Subcutaneous adipose tissue (tissue), 4 donors: ENCODE data around the gene SMARCC1. TPM values are rescaled to one million over a fixed set of nuclear protein-coding genes. Genes with fewer than 3 reads are reported as not detected.

Experiments used
- total RNA-seq, 4 donors: library from RNA; depleted of rRNA; stranded (reverse); fragments of >200 nt; gene quantifications; one replicate each; pipeline ENCODE4 v1.1.0, GENCODE V29; 2016
- TF ChIP-seq, protein P1 (sequence below): fragments of 450-650 bp; IDR thresholded peaks from one replicate; pipeline ENCODE4 v1.5.1; 2016; ENCODE audit warnings: low read depth, mild to moderate bottlenecking, control low read depth, antibody characterized with exemption, moderate library complexity

SMARCC1 gene
- total RNA-seq: 10 to 100 TPM; 25.8 to 29.2 (median 26.1) TPM

DNA sequence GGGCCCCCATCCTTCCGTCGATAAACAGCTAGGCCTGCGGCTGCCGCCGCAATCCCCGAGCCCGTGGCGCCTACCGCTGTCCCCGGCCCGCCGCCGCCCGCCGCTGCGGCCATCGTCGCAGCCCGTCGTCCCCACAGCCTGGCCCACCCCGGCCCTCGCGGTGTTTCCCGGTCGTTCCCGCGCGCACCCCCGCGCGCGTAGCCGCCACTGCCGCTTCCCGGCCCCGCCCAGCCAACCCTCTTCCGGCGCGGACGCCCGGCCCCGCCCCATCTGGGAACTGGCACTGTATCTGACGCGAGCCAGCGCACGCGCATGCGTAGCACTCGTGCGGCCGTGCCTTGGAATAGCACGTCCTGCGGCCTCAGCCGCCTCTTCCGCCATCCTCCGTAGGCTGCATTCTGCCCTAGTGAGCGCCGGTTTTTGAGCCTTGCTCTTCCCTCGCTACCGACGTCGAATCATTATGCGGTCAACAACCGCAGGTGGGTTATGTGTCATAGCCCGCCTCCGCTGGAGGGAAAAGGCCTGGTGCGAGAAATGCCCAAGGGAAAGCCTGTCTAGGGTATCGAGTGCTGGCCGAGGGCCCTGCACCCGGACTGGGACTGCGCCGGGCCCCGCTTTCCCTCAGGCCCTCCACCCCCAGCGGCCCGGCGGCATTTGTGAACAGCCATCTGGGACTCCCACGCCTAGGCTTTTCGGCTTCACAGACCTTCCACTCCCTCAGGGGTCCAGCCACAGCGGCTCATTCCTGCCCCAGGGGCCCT, at the start of gene SMARCC1:
TSS of gene SMARCC1 (minus strand) at position 209 of the 761 bp plus-strand sequence. CDS start at position 113, 96 bp downstream.
- TF ChIP-seq, protein P1, sequence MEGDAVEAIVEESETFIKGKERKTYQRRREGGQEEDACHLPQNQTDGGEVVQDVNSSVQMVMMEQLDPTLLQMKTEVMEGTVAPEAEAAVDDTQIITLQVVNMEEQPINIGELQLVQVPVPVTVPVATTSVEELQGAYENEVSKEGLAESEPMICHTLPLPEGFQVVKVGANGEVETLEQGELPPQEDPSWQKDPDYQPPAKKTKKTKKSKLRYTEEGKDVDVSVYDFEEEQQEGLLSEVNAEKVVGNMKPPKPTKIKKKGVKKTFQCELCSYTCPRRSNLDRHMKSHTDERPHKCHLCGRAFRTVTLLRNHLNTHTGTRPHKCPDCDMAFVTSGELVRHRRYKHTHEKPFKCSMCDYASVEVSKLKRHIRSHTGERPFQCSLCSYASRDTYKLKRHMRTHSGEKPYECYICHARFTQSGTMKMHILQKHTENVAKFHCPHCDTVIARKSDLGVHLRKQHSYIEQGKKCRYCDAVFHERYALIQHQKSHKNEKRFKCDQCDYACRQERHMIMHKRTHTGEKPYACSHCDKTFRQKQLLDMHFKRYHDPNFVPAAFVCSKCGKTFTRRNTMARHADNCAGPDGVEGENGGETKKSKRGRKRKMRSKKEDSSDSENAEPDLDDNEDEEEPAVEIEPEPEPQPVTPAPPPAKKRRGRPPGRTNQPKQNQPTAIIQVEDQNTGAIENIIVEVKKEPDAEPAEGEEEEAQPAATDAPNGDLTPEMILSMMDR: no peak

GRCh38 chr3:47825590-47825989, 43.9 kb upstream of the SMARCC1 start:
- TF ChIP-seq, protein P1: no peak

- TF ChIP-seq, protein P1: no peak
Observed at GRCh38 chr3:47824541-47825473, 43.1 kb upstream of the SMARCC1 start.

- TF ChIP-seq, protein P1: no peak
Observed at GRCh38 chr3:47817609-47818008, 35.9 kb upstream of the SMARCC1 start.

- TF ChIP-seq, protein P1: no peak
Observed at GRCh38 chr3:47813551-47814177, 32.0 kb upstream of the SMARCC1 start.

DNA sequence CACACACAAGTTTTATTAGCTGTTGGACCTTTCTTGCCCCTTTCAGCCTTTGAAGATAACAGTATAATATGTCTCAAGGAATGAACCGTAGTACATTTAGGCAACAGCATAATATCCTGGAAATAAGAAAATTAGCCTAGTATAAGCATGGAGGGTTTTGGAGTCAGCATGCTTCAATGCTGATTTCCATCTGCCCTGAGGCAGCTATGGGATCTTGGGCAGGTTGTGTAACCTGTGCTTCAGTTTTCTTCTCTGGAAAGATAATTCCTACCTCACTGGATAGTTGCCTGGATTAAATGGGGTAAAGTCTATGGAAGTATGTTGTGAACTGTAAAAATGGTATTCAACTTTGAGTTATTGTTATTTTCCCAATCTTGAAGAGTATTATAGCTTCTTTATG, 22.9 kb upstream of the SMARCC1 start:
- TF ChIP-seq, protein P1: no peak

DNA sequence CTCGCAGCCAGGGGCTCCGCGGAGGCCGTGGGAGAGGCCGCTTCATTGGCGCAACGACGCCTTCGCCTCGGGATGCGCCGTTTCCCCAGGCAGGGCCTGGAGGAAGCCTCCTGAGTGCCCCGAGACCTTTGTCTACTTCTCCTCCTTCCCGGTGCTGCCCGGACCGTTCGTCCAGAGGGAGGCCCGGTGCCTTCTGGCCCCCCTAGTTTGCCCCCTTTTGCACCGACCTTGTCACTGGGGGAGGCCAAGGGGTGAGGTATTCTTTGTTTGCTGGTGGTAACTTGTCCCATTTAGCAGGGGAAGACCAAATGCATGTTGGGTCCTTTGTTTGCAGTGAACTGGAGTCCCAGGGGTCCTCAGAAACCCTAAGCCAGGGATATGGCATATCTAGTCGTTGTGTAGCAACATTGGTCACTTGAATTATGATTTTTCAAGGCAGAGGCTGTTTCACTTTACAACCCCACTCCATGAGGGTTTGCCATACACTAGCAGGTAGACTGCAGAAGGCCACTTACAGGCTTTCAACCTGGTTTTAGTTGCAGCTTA, 21.9 kb upstream of the SMARCC1 start:
- TF ChIP-seq, protein P1: no peak
